Colon (tissue), 2 donors: ENCODE results near the gene LRP8.

Source experiments
- FAIRE-seq: peaks from 2 replicates; lab custom pipeline; 2012; peaks lifted over from hg19 to GRCh38; lab: Jason Lieb, UNC
- donor health status: control.
- donor health status: control.

The LRP8 gene

DNA sequence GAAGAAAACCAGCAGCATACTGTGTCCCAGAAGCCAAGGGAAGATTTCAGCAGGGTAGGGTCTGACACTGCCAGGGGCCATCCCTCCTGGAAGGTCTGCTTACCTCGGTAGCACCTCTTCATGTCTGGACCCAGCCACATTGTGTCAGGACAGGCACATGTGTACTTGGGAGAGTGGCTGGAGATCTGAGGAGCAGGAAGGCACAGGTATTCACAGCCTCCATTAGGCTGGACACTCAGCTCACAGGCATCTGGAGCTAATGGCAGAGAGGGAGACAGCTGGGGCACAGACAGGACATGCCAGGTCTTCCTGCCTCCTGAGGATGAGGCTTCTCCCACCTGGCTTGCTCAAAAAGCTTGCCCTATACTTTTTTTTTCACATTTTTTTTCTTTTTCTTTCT is 69.7 kb downstream of the LRP8 start:
- FAIRE-seq, result no peak

DNA sequence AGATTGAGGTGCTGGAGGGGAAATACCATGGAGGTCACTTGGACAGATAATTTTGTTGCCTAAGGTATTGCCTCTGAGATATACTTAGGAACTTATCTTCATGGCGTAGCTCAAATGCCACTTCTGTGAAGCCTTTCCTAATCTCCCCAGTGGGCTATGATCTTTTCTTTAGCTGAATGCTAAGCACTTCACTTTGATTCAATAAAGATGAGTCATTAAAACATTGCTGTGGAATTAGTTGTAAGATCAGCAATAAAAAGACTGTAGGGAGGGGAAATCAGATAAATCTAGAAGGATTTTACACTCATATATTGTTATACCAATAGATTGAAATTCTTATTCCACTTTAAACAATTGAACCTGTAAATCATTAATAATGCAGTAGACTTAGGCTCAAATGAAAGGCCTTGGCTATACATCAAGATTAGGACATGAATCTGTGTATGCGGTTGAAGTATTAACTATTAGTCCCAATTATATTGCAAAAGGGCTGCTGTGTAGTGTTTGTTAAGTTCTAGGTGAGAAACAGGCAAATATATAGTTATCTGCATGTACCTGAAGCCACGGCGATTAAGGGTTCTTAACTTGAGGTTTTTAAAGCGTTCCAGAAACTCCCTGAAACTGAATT is 70.3 kb downstream of the LRP8 start:
- no peak for FAIRE-seq

DNA sequence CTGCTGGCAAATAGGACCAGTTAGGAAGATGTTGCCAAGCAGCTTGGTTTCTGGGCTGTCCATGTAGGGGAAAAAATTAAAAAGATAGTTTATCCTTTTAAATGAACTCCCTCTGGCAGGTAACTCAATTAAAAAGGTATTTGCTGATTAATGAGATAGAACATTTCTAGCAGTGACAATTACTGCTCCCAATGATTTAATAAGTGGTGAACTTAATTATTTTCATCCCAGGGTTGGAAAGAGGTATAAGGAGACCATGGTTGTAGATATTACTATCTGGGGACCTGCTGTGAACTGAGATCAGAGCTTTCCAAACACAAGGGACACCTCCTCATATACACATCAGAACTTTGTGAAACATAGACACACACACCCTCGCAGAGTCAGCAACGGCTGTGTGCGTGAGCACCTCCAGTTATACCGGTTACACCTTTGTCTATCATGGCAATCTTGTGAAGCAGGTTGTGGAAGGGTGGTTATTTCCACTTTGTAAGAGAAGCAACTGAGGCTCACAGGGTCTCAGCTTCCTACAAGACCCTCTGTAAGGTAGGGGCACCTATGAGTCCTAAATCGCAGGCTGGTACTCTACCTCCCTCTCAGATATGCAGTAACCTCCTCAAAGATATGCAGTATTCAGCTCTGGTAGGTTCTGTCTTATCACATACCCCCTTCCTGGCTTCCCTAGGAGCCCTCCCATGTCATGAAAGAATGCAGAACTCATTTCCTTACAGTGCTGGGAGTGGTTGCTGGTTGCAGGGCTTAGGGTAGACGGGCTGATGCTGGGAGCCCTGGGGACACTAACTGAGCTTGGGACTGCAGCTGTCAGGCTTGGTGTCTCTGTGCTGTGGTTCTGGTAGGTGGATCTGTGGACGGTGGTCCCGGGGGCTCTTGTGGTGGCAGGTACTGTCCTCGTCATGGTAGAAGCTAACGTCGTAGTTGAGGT is 71.1 kb downstream of the LRP8 start:
- FAIRE-seq, result no peak

DNA sequence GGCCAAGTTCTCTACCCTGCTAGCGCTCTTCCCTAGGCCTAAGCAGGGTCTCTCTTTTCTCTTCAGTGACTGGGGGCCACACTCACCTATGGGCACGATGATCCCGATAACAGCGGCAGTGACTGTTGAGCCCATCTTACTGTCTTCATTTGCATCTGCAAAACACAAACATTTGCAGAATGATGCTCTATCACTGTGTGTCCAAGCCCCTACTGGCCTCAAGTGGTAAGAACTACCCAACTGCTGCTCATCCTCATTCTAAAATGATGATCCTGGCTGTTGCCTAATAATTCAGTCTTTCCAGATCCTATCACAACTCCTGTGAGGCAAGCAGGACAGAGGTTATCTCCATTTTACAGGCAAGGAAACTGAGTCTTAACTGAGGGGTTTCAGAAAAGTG is 72.8 kb downstream of the LRP8 start:
- no peak for FAIRE-seq

DNA sequence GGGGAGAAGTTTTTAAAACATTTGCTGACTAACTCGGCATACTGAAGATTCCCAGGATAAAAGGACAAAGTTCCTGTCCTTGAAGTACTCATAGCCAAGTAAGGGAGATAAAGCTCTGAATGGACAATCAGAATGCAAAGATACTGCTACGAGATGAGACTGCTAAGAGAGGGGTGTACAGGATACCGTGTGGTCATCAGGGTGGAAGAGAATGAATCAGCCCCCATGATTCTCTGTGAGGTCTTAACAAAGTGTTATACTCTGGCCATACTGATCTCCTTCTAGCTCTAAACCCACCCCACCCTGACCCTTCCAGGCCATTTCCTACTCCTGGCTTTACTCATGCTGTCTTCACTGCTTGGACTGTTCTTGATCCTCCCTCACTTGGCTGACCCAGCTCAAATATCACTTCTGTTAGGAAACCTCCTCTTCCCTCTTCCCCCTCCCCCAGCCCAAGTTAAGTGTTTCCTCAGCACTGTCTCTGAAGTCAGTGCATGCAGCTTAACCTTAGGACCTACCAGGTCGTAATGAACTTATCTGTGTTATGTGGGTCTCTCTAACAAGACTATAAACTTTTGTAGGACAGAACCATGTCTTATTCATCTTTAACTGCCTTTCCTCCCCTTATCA is 73.7 kb downstream of the LRP8 start:
- no peak for FAIRE-seq

DNA sequence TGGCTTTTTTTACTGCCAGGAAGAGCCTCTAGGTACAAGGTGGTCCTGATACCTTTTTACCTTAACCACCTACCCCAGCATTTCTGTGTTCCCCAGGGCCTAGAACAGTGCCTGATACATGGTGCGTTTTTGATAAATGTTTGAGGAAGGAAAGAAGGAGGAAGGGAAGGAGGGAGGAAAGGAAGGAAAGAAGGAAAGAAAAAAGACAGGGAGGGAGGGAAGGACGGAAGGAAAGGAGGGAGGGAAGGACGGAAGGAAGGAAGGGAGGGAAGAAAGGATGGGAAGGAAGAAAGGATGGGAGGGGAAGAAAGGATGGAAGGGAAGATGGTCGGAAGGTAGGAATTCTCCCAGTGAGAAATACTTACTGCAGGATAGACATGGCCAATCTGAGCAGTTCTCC is 77.5 kb downstream of the LRP8 start:
- no peak for FAIRE-seq

DNA sequence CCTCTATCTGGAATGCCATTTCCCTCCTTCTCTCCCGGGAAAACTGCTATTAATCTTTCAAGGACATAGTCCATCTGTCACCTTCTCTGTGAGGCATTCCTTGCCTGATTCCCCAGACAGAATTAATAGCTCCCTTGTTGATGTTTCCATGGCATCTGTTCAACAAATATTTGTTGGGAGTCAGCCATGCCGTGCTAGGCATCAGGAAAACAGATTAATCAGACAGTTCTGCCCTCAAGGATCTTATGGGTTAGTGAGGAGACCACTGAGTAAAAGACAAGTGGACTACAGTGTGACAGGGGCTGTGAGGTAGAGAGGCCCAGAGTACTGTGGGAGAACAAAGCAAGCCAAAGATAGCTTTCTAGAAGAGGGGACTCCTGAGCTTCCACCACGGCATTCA is 78.2 kb downstream of the LRP8 start:
- no peak for FAIRE-seq

DNA sequence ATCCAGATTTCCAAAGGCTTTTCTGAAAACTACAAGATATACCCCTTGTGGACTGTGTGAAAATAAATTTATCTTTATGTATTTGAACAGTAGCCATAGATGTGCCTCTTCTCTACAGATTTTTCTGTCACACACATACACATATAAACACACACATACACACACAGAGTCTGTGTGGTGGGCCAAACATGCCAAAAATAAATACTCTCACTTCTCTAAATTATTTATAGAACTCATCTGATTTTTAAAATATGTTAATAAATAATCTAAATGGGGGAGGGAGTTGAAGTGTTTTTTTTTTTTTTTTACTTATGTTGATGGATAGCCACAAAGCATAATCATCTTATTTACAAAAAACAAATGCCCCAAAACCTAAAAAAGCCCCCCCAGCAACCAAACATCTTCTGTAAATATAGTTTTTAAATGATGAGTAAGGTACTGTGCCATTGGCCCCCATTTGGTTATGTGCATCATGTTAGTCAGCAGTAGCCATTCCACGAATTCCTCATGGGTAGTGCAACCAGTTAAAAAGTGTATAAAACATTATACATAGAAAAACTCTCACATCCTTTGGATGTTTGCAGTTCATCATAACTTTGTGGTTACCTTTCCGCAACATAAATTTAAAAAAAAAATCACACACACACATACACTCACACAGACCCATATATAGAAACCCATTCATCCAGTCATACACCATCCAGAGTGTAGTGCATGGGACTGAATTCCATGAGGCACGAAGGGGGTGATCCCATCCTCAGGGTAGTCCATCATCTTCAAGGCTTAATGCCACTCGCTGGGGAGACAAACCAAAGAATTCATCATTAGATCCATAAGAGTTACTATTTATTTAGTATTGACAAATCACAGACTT is 81.4 kb downstream of the LRP8 start:
- no peak for FAIRE-seq

DNA sequence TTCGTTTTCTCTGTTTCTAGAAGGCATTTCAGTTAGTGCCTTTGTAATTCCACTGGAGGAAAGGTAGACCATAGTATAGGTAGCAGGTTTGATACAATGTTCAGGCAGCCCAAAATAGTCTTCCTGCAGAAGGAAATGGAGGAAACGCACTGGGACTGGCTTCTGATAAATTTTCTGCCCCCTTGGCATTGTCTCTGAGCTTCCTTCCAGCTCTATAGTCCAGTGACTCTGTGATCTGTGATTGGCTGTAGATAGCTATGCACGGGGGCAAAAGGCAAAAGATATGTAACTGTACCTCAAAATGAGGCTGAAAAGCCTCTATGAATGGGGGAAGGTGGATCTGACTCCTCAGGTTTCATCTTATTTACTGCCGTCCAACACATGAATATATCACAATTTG is 83.7 kb downstream of the LRP8 start:
- no peak for FAIRE-seq

DNA sequence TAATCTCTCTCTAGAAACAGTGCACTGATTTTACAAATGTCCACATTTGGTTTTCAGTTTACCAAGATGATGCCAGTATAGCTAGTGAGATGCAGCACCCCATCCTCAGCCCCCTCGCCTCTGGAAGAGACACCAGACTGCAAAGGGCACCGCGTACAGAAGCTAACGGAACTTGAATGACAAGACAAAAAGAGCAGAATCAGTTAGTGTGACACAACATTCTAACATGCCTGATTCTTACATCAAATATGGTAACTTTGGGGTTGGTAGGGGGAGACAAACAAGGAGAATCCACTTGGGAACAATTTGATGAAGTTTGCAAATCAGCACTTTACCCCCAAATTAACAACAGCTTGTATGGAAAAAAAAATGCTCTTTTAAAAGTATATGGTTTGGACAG is 85.5 kb downstream of the LRP8 start:
- no peak for FAIRE-seq

DNA sequence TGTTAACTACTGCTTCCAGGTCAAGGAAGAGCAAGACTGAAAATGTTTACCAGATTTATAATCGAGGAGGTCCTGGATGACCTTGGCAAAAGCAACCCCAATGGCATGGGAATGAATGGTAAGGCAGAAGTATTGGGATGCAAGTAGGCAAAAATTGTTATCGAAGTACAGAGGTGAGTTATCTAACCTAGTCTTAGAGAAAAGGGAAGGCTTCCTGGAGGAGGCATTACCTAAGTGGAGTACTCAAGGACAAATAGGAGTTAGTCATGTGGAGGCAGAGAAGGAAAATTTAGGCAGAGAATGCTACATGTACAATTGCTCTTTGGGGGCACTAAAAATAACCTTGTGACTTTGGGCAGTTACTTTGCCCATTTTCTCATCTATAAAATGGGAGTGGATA is 86.0 kb downstream of the LRP8 start:
- FAIRE-seq, result no peak

DNA sequence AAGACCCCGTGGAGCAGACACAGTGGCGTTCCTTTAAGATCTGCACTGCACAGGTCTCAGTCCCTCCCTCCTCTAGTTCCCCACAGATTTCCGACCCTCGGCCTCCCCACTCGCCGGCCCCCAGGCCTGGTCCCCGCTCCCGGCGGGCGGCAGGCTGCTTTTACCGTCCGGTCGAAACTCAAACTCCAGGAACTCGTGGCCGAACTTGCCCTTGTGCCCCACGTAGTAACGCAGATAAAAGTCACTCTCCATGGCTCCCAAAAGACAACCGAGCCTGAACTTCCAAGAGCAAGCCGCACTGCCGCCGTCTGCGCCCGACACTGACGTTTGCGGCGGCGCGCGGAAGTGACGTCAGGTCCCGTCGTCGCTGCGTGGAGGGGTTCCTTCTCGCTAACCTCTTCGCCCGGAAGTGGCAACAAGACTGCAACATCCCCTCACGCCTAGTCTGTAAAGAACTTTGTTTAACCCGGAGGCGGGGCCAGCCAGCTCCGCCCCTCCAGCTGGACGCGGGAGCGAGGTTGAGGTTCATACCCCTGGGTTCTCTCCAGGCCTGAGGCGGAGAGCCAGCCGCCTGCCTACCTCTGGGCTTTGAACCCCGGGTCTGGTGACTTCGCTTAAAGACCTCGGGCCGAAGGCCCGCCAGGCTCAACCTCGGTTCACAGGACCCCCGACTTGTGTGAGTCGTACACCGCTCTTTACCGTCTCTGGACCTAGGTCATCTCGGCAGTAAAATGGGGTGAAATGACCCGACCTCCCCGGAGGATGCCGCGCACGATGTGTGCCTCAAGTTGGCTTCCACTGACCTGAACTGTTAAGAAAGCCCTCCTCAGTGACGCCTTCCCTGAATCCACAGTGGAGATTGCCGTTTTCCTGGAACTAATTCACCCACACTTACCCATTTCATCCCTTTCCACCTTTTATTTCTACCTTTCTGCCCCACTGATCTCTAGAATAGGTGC is 89.4 kb downstream of the LRP8 start, which contains the start of gene MAGOH:
TSS of gene MAGOH (minus strand) at position 322 of the 959 bp plus-strand sequence. CDS start at position 252, 70 bp downstream.
- no peak for FAIRE-seq

DNA sequence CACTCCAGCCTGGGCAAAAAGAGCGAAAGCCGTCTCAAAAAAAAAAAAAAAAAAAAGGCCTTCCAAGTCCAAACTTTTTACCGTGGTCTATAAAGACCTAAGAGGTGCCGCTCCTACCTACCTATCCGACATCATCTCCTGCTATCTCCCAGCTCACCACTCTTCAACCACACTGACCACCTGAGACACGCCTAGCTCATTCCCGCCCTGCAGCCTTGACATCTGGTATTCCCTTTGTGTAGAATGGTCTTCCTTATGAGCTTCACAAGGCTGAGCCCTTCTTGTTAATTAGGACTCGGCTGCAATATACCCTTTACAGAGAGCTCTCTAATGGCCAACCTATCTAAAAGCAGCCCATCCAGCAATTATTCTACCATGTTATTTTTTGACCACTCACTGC is 90.2 kb downstream of the LRP8 start:
- no peak for FAIRE-seq

DNA sequence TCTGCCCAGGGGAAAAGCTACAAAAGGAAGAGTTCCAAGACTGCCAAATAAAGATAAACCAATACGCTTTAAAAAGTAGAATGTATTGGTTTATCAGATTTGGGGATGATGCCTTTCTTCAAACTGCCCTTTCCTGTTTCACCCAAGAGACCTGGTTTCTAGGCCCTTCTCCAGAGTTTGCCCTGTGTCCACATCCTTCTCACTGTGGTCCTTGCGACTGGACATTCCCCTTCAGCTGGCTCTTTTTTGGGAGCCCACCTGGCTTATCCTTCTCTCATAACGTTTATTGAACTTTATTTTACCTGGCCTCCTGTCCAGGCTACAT is 106.9 kb downstream of the LRP8 start:
- FAIRE-seq, result no peak

DNA sequence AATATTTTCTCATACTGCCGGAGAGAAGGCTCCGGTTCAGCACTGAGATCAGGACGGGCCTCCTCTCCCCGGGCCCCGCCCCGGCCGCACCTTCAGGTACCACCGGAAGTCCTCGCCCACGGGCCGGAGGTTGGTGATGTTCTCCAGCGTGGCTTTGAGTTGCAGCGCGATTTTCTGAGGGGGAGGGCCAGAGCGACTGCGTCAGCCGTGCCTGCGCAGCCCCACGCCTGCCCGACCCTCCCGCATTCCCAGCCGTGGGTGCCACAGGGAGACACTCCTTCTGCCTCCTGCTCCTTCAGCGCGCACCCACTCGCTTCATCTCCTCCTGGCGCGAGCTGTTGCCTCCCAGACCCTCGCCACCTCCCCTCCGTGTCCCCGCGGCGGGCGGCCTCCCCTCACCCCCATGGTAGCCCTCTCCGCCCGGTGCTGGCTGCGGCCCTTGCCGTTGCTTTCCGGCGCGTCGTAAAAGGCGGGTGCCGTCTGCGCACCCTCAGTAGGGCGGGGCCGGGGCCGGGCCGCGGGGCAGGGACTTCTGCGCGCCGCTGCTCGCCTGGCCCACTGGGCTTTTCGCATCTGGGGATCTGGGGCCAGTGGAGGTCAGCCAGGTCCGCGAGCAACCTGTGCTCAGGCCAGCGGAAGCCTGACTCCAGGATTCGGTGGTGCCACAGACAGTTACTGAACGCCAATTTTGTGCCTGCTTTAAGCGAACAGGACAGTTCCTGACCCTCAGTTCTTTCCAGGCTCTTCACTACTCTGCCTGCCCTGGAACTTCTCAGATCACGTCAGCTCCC is 107.5 kb downstream of the LRP8 start, which contains the start of gene CZIB:
TSS of gene CZIB (minus strand) at position 464 of the 791 bp plus-strand sequence. CDS start at position 405, 59 bp downstream.
- FAIRE-seq, result no peak

DNA sequence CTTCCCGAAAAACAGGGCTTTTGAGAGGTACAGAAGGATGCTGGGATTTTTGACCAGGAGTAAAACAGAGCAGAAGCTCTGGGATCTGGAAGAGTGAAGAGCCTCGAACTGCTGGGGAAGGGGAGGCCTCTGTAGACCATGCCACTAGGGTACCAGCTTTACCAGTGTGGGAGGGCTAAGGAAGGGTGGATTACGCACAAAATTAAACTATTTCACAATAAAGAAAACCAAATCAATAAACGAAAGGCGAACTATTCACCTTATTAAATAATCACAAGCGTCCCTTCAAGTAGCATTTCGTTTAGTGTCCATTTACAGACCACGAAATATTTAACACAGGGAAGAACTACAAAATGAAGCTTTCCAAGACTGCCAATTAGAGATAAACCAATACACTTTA is 108.2 kb downstream of the LRP8 start:
- FAIRE-seq, result no peak

DNA sequence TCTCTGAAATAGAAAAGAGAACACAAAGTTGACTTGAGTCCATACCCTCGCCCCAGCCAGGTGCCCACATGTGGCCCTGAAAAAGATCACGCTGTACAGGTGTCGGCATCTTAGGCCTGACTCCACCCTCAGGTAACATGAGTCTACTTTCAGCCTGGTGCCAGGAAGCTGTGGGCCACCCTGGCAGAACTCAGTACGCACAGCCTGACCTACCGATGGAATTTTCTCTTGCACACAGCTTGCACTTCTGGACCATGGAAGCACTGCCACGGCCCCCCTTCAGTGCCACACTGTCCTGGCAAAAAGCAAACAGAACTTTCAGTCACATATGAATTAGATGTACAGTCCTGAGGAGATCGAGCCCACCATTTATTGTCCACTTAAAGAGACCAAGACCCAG is 109.7 kb downstream of the LRP8 start:
- no peak for FAIRE-seq

DNA sequence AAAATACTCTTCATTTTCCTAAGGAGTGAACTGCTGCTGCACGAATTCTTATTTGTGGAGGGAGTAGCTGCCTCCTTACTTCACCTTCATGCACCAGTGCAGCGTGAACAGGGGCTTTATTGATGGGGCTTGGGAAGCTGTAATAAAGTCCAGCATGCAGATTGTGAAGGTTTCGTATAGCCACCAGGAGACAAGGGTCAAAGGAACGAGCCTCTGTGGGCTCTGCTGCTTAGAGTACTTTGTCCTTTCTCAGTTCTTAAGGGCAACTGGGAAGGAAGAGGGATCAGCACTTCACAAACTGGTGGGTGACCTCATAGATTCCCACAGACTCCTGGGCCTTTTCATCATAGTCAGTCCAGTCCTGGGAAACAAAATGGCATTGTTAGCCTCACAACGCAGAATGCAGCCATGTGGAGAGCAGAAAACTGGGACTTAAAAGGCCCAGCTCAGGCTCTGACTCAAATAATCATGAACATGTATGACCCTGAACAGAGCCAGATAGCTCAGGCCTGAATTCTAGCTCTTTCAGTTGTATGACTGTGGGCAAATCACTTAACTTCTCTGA is 113.4 kb downstream of the LRP8 start:
- FAIRE-seq, result no peak

DNA sequence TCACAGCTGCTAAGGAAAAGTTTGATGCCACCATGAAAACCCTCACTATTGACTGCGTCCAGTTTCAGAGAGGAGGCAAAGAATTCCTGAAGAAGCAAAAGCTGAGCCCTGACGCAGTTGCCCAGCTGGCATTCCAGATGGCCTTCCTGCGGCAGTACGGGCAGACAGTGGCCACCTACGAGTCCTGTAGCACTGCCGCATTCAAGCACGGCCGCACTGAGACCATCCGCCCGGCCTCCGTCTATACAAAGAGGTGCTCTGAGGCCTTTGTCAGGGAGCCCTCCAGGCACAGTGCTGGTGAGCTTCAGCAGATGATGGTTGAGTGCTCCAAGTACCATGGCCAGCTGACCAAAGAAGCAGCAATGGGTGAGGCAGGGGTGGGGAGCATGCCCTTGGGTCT is 116.9 kb downstream of the LRP8 start:
- no peak for FAIRE-seq

DNA sequence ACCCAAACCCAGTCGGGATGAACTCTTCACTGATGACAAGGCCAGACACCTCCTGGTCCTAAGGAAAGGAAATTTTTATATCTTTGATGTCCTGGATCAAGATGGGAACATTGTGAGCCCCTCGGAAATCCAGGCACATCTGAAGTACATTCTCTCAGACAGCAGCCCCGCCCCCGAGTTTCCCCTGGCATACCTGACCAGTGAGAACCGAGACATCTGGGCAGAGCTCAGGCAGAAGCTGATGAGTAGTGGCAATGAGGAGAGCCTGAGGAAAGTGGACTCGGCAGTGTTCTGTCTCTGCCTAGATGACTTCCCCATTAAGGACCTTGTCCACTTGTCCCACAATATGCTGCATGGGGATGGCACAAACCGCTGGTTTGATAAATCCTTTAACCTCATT is 117.5 kb downstream of the LRP8 start:
- no peak for FAIRE-seq
